LNCaP clone FGC (cell line): ENCODE data around the gene NKD2.
"Not testable (repeated sequence)": the region's sequence is repeated elsewhere in the genome, so short reads cannot be mapped to it uniquely, and the experiment has no call there.

Experiments
- DNase-seq: peaks from one replicate; pipeline ENCODE4 v3.0.0-alpha.2; 2011; ENCODE audit warnings: low read depth
- H3K4me3 ChIP-seq: 2 replicates; pipeline ENCODE4 v1.5.1; 2011; ENCODE audit warnings: mild to moderate bottlenecking, low read depth, low read length, control low read depth
- CTCF ChIP-seq: IDR thresholded peaks from 2 replicates; pipeline ENCODE4 v1.5.1; 2012; ENCODE audit warnings: mild to moderate bottlenecking; ENCODE audit not compliant: control insufficient read depth, insufficient read depth; ENCODE audit errors: extremely low read depth

NKD2 gene

GRCh38 chr5:966941-967340 is 41.7 kb upstream of the NKD2 start:
- H3K4me3 ChIP-seq, result no peak overlapping the region
- DNase-seq, result no peak
- no peak for TF ChIP-seq CTCF

- TF ChIP-seq CTCF, result no peak
- H3K4me3 ChIP-seq, result no peak overlapping the region
- DNase-seq, result no peak
These were observed 39.7 kb upstream of the NKD2 start for GRCh38 chr5:968881-969280.

- DNase-seq, result no peak
- no peak for TF ChIP-seq CTCF
- no peak overlapping the region for H3K4me3 ChIP-seq
These were observed 39.2 kb upstream of the NKD2 start for GRCh38 chr5:969408-969839.

- not testable (repeated sequence) for DNase-seq, H3K4me3 ChIP-seq
These were observed 36.0 kb upstream of the NKD2 start for GRCh38 chr5:972575-972974.

GRCh38 chr5:976849-977751 is 31.5 kb upstream of the NKD2 start:
- DNase-seq, result no peak
- no peak overlapping the region for H3K4me3 ChIP-seq
- no peak for TF ChIP-seq CTCF

- no peak for DNase-seq
- no peak for TF ChIP-seq CTCF
- H3K4me3 ChIP-seq, result no peak overlapping the region
These were observed 30.5 kb upstream of the NKD2 start for GRCh38 chr5:978054-978453.

- no peak overlapping the region for H3K4me3 ChIP-seq
- no peak for DNase-seq
- TF ChIP-seq CTCF, result no peak
These were observed 29.9 kb upstream of the NKD2 start for GRCh38 chr5:978693-979092.
